MM.1S (cell line): ENCODE data around the gene MYL5.

Source experiments
- DNase-seq: peaks from one replicate; pipeline ENCODE4 v3.0.0-alpha.2; 2015
- H2AFZ ChIP-seq: fragments of 300-600 bp; sonication (generic); 2 replicates; pipeline ENCODE4 v1.6.0; 2016; ENCODE audit warnings: antibody characterized with exemption, low read length
- H3F3A ChIP-seq: fragments of 300-600 bp; sonication (generic); 2 replicates; pipeline ENCODE4 v1.6.1; 2016; ENCODE audit warnings: mild to moderate bottlenecking, antibody characterized with exemption, low read length, moderate library complexity, mixed read lengths; ENCODE audit not compliant: insufficient read depth
- H3K27ac ChIP-seq: fragments of 300-600 bp; sonication (generic); 2 replicates; pipeline ENCODE4 v1.5.1; 2016; ENCODE audit warnings: mild to moderate bottlenecking, low read length
- H3K27me3 ChIP-seq: fragments of 300-600 bp; sonication (generic); replicated peaks from 2 replicates; pipeline ENCODE4 v1.6.0; 2016; ENCODE audit warnings: low read length; ENCODE audit not compliant: insufficient read depth
- H3K36me3 ChIP-seq: fragments of 300-600 bp; sonication (generic); replicated peaks from 2 replicates; pipeline ENCODE4 v1.6.1; 2016; ENCODE audit warnings: mild to moderate bottlenecking, low read length, mixed read lengths; ENCODE audit not compliant: insufficient read depth
- H3K4me1 ChIP-seq: fragments of 300-600 bp; sonication (generic); 2 replicates; pipeline ENCODE4 v1.6.1; 2016; ENCODE audit warnings: low read length, mixed read lengths
- H3K4me2 ChIP-seq: fragments of 300-600 bp; sonication (generic); 2 replicates; pipeline ENCODE4 v1.6.0; 2016; ENCODE audit warnings: low read depth, low read length
- H3K4me3 ChIP-seq: fragments of 300-600 bp; sonication (generic); 2 replicates; pipeline ENCODE4 v1.5.1; 2016; ENCODE audit warnings: low read length, mixed read lengths
- H3K79me2 ChIP-seq: fragments of 300-600 bp; sonication (generic); 2 replicates; pipeline ENCODE4 v1.6.1; 2016; ENCODE audit warnings: mixed run types, low read length, mixed read lengths
- H3K9ac ChIP-seq: fragments of 300-600 bp; sonication (generic); 2 replicates; pipeline ENCODE4 v1.6.1; 2016; ENCODE audit warnings: low read length, mixed read lengths
- H3K9me2 ChIP-seq: fragments of 300-600 bp; sonication (generic); replicated peaks from 2 replicates; pipeline ENCODE4 v1.6.1; 2016; ENCODE audit warnings: mild to moderate bottlenecking, low read length, mixed read lengths; ENCODE audit not compliant: insufficient read depth
- H3K9me3 ChIP-seq: fragments of 300-600 bp; sonication (generic); replicated peaks from 2 replicates; pipeline ENCODE4 v1.6.1; 2016; ENCODE audit warnings: mild to moderate bottlenecking, low read length, mixed read lengths; ENCODE audit not compliant: insufficient read depth
- H4K20me1 ChIP-seq: fragments of 300-600 bp; sonication (generic); 2 replicates; pipeline ENCODE4 v1.6.1; 2016; ENCODE audit warnings: mild to moderate bottlenecking, low read length, moderate library complexity, mixed read lengths; ENCODE audit not compliant: insufficient read depth
- EZH2 ChIP-seq: fragments of 300-600 bp; sonication (generic); optimal IDR thresholded peaks from 2 replicates; pipeline ENCODE3; 2017; ENCODE audit warnings: low read depth, mild to moderate bottlenecking, antibody characterized with exemption, low read length, mixed read lengths
- EZH2phosphoT487 ChIP-seq: fragments of 300-600 bp; sonication (generic); IDR thresholded peaks from 2 replicates; pipeline ENCODE4 v1.6.1; 2018; ENCODE audit warnings: antibody characterized with exemption, low read length
- TF ChIP-seq, protein P1 (sequence below): fragments of 300-600 bp; sonication (generic); IDR thresholded peaks from 2 replicates; pipeline ENCODE4 v1.5.1; 2016; ENCODE audit warnings: antibody characterized with exemption, low read length, mixed read lengths

The MYL5 gene

GRCh38 chr4:646460-646859, 27.9 kb upstream of the MYL5 start:
- H3K4me1 ChIP-seq = no peaks in the 10 kb centered on the region
- H3F3A ChIP-seq = no peaks in the 10 kb centered on the region
- no peak for TF ChIP-seq EZH2phosphoT487
- no peak for TF ChIP-seq EZH2
- TF ChIP-seq, protein P1, sequence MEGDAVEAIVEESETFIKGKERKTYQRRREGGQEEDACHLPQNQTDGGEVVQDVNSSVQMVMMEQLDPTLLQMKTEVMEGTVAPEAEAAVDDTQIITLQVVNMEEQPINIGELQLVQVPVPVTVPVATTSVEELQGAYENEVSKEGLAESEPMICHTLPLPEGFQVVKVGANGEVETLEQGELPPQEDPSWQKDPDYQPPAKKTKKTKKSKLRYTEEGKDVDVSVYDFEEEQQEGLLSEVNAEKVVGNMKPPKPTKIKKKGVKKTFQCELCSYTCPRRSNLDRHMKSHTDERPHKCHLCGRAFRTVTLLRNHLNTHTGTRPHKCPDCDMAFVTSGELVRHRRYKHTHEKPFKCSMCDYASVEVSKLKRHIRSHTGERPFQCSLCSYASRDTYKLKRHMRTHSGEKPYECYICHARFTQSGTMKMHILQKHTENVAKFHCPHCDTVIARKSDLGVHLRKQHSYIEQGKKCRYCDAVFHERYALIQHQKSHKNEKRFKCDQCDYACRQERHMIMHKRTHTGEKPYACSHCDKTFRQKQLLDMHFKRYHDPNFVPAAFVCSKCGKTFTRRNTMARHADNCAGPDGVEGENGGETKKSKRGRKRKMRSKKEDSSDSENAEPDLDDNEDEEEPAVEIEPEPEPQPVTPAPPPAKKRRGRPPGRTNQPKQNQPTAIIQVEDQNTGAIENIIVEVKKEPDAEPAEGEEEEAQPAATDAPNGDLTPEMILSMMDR = no peak
- H3K36me3 ChIP-seq = no peaks in the 10 kb centered on the region
- no peak overlapping the region for H3K4me3 ChIP-seq
- H4K20me1 ChIP-seq = no peaks in the 10 kb centered on the region
- no peaks in the 10 kb centered on the region for H3K79me2 ChIP-seq
- H2AFZ ChIP-seq = no peak overlapping the region
- H3K4me2 ChIP-seq = no peak overlapping the region
- no peaks in the 10 kb centered on the region for H3K27me3 ChIP-seq
- no peaks in the 10 kb centered on the region for H3K9me2 ChIP-seq
- no peaks in the 10 kb centered on the region for H3K9me3 ChIP-seq
- no peak for DNase-seq
- H3K27ac ChIP-seq = no peak overlapping the region
- H3K9ac ChIP-seq = no peak overlapping the region

DNA sequence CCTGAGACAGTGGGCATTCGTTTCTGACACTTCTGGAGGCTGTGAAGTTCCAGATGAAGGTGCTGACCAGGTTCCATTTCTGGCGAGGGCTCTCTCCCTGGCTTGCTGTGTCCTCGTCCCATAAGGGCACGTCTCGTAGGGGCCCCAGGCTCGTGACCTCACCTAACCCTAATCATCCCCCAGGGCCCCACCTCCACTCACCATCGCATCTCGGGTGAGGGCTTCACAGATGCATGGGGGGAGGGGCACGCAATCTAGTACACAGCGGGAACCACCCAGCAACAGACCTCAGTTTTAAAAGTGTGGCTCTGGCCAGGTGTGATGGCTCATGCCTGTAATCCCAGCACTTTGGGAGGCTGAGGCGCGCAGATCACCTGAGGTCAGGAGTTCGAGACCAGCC, 26.9 kb upstream of the MYL5 start:
- no peaks in the 10 kb centered on the region for H3K79me2 ChIP-seq
- no peak overlapping the region for H3K27ac ChIP-seq
- no peak overlapping the region for H3K4me3 ChIP-seq
- no peaks in the 10 kb centered on the region for H3K9me3 ChIP-seq
- no peak for DNase-seq
- no peak overlapping the region for H3K9ac ChIP-seq
- no peak overlapping the region for H3K4me2 ChIP-seq
- no peaks in the 10 kb centered on the region for H3K4me1 ChIP-seq
- TF ChIP-seq EZH2 = no peak
- TF ChIP-seq EZH2phosphoT487 = no peak
- TF ChIP-seq, protein P1 = no peak
- no peaks in the 10 kb centered on the region for H3F3A ChIP-seq
- no peaks in the 10 kb centered on the region for H3K36me3 ChIP-seq
- H3K9me2 ChIP-seq = no peaks in the 10 kb centered on the region
- H4K20me1 ChIP-seq = no peaks in the 10 kb centered on the region
- no peaks in the 10 kb centered on the region for H3K27me3 ChIP-seq
- no peak overlapping the region for H2AFZ ChIP-seq

- no peak overlapping the region for H3K4me2 ChIP-seq
- no peaks in the 10 kb centered on the region for H3F3A ChIP-seq
- H3K79me2 ChIP-seq = no peaks in the 10 kb centered on the region
- no peak overlapping the region for H3K4me3 ChIP-seq
- H3K27me3 ChIP-seq = no peaks in the 10 kb centered on the region
- H3K9me2 ChIP-seq = no peaks in the 10 kb centered on the region
- H4K20me1 ChIP-seq = no peaks in the 10 kb centered on the region
- no peaks in the 10 kb centered on the region for H3K36me3 ChIP-seq
- no peaks in the 10 kb centered on the region for H3K4me1 ChIP-seq
- no peak overlapping the region for H2AFZ ChIP-seq
- H3K9me3 ChIP-seq = no peaks in the 10 kb centered on the region
- no peak overlapping the region for H3K9ac ChIP-seq
- no peak for DNase-seq
- H3K27ac ChIP-seq = no peak overlapping the region
- TF ChIP-seq, protein P1 = no peak
- no peak for TF ChIP-seq EZH2
Observed at GRCh38 chr4:648579-649292, 25.6 kb upstream of the MYL5 start.
